Measurements from ENCODE around the gene BCL3.

The BCL3 gene

DNA sequence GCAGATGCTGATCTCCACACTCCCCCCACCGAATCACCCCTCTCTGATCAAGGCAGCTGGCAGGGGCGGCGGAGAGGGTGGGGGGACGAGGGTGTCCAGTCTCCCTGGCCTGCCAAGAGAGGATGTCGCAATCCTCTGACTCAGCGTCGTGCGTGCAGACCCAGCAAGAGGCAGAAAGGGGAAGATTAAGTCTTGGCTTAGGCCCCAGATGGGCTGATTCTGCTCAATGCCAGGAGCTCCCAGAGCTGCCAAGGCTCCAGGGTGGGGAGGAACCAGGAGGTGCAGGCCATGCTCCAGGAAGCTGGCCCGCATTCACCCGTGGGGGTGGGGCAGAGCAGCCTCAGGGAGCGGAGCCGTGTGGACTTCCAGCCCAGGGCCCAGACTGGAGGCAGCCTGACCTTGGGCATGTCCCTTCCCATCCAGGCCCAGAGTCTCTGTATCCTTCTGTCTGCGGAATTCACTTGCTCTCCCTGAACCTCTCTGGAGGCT lies 6.6 kb upstream of the BCL3 start:
- no peak for DNase-seq (ENCODE audit: low read depth in 2 of 2)

DNA sequence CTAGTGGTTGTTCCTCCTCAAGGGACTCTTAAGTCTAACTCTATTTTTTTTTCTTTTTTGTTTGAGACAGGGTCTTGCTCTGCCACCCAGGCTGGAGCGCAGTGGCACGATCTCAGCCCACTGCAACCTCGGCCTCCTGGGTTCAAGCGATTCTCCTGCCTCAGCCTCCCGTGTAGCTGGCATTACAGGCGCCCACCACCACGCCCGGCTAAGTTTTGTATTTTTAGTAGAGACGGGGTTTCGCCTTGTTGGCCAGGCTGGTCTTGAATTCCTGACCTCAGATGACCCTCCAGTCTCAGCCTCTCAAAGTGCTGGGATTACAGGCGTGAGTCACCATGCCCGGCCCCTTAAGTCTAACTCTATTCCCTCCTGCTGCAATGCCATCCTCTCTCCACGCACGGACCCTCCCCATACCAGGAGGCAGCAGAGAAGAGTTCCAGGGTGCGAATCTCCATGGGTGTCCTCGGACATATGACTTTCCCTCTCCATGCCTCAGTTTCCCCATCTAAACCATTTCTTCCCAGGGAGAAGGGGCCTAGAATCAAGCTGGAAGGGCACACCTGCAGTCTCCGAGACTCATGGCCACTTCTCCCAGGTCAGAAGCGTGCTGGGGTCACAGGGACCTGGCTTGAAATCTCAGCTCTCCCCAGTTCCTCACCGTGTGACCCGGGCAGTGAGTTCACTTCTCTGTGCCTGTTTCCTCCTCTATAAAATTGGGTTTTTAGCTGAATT lies 6.0 kb upstream of the BCL3 start:
- no peak for DNase-seq (ENCODE audit: low read depth in 2 of 2)

DNA sequence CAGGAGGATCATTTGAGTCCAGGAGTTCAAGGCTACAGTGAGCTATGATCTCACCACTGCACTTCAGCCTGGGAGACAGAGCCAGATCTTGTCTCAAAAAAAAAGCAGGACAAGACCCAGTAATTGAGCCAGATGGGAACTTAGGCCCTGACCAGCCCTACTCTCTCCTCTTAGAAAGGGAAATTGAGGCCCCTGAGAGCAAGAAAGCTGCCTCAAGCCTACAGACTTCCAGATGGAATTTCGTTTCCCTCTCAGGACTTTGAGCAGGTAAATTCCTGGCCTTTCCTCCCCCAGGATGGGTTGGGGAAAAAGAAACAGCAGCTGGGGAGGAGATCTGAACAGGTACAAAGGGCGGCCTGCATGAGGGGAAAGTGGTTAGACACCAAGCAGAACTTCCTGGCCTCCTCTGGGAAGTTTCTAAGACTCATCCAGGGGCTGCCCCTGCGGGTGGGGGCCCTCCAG lies 3.6 kb upstream of the BCL3 start:
- DNase-seq (ENCODE audit: low read depth in 2 of 2): no peak

DNA sequence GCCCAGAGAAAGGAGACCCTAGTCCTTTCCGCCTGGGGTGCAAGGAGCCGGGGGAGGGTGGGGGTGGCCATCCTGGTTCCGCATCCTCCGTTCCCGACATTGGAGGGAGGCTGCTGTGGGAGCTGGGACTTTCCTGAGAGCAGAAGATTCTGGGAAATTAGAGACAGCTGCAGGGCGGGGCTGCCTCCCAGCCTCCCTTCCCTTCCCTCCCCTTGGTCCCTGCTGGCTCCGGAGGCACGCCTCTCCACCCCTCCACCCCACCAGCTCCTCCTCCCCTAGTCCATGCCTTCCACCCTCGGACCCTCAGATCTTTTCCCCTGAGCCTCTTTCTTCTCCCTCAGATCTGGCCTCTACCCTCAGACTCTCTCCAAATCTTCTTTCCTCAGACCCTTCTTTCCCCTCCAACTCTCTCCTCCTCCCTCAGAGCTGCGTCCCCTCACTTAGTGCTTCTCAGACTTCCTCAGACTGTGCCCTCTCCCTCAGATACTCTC lies 3.1 kb upstream of the BCL3 start:
- DNase-seq (ENCODE audit: low read depth in 2 of 2): no peak

DNA sequence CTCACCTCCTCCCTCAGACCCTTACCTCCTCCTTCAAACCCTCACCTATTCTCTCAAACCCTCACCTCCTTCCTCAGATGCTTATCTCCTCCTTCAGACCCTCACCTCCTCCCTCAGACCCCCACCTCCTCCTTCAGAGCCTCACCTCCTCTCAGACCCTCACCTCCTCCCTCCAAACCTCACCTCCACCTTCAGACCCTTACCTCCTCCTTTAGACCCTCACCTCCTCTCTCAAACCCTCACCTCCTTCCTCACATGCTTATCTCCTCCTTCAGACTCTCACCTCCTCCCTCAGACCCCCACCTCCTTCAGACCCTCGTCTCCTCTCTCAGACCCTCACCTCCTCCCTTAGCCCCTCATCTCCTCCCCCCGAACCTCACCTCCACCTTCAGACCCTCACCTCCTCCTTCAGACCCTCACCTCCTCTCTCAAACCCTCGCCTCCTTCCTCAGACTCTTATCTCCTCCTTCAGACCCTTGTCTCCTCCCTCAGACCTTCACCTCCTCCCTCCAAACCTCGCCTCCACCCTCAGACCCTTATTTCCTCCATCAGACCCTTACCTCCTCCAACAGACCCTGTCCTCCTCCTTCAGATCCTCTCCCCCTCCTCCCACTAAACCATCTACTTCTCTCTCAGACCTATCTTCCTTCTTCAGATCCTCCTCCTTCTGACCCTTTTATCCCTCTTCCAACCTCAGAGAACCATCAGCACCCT lies 2.5 kb upstream of the BCL3 start:
- no peak for DNase-seq (ENCODE audit: low read depth in 2 of 2)

DNA sequence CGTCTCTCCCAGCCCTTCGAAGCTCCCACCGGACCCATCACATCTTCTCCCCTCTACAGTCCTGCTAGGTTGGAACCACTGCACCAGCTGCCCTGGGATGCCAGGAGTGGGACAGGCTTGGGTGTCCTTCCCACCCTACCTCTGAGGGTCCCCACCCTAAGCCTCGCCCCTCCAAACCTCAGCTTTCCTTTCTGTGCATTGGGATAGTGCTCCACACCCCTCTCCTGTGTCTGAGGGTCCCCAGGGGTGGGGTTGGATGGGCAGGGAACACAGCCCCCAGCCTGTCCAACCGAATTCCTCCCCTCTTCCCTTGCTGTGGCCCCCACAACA lies 1.9 kb upstream of the BCL3 start:
- DNase-seq (ENCODE audit: low read depth in 2 of 2): no peak

DNA sequence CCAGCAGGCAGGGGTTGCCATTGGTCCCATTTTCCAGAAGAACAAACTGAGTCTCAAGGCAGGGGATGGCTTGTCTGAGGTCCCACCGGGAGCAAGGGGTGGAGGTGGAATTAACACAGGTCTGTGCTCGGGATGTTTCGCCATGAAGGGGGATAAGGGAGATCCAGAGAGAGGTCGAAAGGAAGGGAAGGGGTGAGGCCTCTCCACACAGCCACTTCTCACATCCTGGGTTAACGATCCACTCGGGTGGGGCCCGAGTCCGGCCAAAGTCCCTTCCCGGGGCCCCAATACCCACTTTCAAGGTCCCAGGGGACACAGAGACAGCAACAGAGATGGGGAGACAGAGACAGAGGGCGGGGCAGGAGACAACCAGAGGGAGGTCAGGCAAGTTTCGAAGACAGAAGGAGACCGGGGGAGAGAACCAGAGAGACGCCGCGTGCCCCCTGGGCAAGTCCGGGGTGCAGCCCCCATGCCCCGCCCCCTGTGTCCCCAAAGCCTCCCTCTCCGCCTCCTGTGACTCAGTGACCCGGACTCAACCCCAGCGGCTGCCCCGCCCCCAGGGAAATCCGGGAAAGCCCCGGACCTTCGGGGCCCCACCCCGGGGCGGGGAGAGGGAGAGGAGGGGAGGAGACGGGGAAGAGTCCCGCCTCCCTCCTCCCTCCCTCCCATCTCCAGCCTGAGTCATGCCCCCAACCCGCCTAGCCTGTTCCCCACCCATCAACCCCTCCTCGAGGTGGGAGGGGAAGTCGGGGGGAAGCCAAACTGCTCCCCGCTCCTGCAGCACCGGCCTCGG lies 1.4 kb upstream of the BCL3 start:
- DNase-seq (ENCODE audit: low read depth in 2 of 2): peak; percentile 88 to 90

DNA sequence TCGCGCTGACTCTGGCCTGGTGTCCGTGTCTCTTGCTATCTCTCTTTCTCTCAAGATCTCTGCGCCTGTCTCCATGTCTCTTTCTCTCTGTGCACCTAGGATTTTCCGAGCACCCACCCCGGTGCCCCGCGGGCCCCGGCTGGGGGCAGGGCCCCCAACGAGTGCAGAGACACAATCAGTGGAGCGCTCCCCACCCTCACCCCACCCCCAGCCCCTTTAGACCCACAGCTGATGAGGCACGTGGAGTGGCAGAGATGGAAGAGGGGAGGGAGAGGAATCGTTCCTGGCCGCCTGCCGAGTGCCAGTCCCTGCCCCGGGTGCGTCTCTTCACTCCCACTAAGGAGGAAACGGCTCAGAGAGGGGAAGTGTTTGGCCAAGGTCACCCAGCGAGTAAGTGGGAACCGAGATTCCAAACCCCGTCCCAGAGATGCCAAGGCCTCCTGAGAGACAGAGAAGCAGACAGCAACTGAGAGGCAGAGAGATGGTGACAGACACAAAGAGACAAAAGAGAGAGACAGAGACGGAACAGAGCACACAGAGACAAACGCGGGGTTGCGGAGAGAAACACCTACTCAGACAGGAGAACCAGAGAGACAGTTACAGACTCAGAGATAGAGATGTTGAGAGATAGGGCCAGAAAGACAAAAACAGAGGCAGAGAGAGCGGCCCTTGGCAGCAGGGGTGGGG lies 626 bp upstream of the BCL3 start:
- DNase-seq (ENCODE audit: low read depth in 2 of 2): peak in 1 of 2 donors; percentile 36

DNA sequence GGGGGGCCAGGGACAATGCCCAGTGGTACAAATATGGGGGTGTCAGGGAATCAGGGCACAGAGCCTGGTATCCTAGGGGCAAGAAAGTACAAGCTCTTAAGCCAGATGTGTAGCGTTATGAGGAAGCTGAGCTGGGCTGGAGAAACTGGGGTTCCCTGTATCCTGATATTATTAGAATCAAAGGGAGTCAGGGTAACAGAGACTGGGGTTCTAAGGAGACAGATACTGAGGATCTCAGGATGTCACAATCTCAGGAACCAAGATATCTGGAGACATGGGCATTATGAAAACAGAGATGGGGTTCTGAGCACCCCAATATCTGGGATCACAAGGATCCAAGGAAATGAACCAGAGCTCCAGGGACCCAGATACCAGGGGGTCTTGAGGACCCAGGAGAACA lies 784 bp downstream of the BCL3 start:
- no peak for DNase-seq (ENCODE audit: low read depth in 2 of 2)

DNA sequence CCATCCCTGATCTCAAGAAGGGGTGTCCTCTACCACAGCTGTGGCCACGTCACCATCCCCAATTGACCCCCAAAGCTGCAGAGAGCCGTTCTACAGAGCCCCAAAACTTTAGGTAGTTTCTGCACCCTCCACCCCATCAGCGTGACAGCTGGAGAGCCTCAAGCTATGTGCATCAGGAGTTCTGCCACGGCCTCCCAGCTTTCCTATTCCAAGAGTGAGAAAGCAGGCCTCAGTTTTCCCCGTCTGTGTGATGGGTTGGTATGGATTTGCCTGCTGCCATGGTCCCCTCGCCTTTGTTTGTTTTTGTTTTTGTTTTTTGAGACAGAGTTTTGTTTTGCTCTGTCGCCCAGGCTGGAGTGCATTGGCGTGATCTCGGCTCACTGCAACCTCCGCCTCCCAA lies 1.5 kb downstream of the BCL3 start:
- no peak for DNase-seq (ENCODE audit: low read depth in 2 of 2)

DNA sequence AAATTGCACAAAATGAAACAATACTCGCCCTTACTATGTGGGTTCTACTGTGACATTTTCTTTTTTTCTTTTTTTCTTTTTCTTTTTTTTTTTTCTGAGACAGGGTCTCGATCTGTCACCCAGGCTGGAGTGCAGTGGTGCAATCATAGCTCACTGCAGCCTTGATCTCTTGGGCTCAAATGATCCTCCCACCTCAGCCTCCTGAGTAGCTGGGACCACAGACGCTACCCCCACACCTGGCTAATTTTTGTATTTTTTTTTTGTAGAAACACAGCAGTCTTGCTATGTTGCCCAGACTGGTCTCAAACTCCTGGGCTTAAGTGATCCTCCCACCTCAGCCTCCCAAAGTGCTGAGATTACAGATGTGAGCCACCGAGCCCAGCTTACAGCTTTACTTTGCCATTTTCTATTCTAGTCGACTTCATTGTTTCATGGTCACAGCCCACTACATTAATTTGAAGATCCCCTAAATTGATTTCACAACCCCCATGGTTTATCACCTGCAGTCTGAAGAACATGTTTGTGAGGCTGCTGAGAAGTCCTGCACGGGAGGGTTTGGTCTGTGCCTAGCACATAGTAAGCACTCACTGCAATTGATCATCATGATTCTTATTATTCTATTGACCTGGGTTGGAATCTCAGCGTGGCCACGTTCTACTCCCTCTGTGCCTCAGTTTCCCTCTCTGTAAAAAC lies 3.8 kb downstream of the BCL3 start:
- DNase-seq (ENCODE audit: low read depth in 2 of 2): no peak

DNA sequence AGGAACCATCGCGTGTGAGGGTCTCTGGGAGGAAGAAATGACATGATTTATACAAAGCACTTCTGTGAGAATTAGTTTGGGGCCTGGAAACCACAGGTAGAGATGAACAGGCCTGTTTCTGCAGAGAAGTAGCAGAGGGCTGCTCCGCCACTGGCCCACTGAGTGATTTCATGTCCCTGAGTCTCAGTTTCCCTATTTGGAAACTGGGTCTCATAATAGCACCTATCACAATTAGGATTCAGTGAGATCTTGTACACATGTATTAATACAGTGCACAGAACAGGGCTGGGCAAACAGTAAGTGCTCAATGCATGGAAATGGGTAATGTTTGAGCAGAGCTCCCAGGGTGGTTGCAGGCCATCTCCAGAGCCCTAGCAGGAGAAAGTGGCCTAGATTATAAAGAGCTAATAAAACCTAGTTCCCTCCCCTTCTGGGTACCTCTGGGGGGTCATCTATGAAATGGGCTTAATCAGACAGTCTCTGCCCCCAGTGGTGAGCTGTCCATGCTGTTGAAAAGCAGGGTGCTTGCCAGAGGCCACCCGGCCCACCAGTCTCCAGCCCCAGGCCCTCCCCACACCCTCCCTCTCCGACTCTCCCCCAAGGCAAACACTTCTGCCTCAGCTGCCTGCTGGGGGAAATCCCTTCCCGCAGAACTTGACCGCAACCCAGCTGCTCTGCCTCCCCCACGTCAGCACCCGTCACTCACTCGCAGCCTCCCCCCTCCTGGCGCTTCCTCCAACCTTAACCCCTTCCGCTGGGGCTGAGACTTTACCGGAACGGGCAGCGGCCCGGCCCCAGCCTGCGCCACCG lies 4.5 kb downstream of the BCL3 start:
- peak; percentile 89 to 95 for DNase-seq (ENCODE audit: low read depth in 2 of 2)

DNA sequence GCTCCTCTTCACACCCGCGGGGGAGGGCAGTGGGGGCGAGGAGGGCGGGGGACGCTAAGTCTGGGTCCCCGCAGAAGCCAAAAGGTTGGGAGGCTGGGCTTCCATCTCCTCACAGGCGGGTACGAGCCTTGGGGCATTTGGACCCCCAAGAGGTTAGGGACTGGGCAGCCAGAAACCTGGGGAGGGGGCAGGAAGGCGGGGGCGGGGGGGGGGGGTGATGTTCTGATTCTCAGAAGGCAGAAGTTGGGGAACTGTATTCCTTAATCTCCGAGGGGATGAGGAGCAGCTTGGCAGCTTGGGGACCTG lies 5.1 kb downstream of the BCL3 start:
- DNase-seq (ENCODE audit: low read depth in 2 of 2): no peak

DNA sequence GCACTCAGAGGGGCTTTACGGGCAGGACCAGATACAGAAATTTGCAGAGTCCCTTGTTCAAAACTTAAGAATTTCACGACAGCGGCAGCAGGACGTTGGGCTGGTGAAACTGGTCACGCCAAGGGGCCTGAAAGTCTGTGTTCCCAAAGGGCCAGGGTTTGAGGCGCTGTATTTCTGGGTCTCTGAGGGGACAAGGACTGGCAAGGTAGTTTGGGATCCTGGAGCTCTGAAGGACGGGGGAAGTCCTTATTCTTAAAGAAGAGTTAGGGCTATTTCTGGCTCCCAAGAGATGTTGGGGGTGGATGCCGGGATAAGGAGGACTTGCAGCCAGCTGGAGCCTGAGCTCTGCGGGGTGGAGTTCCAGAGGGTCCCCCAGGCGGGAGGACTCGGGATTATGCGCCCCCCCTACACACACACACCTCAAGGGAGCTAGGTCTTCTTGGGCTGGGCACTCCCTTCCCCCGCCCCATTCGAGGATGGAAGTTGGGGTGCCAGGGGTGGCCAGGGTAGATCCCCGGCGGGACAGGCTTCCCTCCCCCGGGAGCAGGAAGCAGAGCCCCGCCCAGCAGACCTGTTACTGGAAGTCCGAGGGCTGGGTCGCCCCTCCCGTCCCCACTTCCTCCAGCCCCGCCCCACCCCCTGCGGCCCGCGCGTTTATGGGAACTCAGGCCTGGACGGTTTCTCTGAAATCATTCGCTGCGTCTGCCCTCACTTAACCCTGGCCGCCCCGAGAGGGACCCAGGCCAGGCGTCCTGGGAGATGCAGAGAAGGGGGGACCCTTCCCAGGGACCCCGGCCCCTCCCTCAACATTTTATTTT lies 5.6 kb downstream of the BCL3 start:
- DNase-seq (ENCODE audit: low read depth in 2 of 2): peak; percentile 76 to 88

DNA sequence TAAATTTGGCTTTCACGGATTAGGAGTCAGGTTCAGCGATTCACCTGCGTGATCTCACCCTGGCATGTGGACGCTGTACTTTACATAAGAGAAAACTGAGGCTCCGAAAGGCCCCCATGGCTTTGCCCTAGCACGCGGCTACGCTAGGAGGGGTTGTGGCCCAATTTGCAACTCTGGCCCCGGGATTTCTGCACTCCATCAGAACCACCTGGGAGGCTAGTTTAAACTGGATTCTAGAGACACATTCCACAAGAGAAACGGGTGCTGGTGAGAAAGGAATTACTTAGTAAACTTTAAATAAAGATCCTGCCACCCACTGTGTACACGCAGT lies 6.2 kb downstream of the BCL3 start:
- no peak for DNase-seq (ENCODE audit: low read depth in 2 of 2)

DNA sequence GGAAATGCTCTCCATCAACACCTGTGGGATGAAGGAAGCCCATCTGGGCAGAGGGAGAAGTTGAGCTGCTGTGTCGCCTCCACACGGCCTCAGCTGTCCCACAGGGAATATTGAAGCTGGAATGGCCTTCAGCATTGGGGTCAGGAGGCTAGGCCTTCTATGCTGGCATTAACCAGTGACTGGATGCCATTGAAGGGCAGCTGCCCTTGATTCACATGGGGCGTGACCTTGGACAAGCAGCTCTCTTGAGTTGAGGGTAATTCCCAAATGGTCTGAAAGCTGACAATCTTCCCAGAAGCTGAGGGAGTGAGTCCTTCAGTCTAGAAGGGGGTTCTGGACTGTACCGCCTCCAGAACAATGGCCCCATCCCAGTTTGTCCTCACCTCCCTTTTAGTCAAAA lies 6.7 kb downstream of the BCL3 start:
- no peak for DNase-seq (ENCODE audit: low read depth in 2 of 2)

DNA sequence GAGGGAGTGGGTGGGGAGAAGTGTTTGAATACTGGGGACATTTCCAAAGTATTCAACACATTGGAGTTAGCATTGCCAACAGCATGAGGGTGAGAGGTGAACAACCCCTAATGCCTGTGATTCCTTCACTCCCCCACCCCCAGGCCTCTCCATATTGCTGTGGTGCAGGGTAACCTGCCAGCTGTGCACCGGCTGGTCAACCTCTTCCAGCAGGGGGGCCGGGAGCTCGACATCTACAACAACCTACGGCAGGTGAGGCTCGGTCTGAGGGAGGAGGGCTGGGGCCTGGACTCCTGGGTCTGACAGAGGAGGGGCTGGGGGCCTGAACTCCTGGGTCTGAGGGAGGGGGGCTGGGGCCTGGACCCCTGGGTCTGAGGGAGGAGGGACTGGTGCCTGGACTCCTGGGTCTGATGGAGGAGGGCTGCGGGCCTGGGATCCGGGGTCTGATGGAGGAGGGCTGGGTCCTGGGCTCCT lies 7.6 kb downstream of the BCL3 start:
- DNase-seq (ENCODE audit: low read depth in 2 of 2): no peak

DNA sequence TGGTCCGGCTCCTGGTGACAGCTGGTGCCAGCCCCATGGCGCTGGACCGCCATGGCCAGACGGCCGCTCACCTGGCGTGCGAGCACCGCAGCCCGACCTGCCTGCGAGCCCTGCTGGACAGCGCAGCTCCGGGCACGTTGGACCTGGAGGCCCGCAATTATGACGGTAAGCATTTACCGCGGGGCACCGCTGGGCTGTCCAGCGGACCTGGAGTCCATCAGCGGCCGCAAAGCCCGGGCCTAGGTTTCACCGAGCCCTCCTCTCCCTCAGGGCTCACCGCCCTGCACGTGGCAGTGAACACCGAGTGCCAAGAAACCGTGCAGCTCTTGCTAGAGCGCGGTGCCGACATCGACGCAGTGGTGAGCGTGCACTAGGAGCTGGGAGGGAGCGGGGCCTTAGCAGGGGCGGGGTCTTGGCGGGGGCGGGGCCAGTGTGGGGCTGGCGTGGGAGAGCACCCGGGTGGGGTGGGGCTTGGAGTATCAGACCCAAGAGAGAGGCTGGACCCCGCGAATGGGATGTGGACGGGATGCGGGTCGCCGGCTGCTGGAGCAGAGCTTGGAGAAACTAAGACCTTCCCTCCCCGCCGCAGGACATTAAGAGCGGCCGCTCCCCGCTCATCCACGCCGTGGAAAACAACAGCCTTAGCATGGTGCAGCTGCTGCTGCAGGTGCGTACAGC lies 8.7 kb downstream of the BCL3 start:
- no peak for DNase-seq (ENCODE audit: low read depth in 2 of 2)
